Spleen (tissue), 7 donors: ENCODE results near the gene ANKRD28.

ENCODE experiments used
- CTCF ChIP-seq, 11 experiments: fragments of 200-600 bp in 7 of 11; fragments of 450-650 bp in 4 of 11; sonication (generic) in 4 of 11; IDR thresholded peaks in 8 of 11; conservative IDR thresholded peaks in 3 of 11; 1 replicate in 7 of 11; 2 replicates in 4 of 11; pipeline versions ENCODE4 v1.4.0 to v1.8.0; 2016 to 2021; ENCODE audit warnings: antibody characterized with exemption in 11 of 11, inconsistent platforms in 4 of 11, mild to moderate bottlenecking in 1 of 11
- POLR2AphosphoS5 ChIP-seq, 3 donors: sonication (generic); formaldehyde crosslinking; IDR thresholded peaks; one replicate each; pipeline ENCODE4 v1.5.1; 2017; ENCODE audit warnings: antibody characterized with exemption in 3 of 3
- donor health status: DM: no; HTN: no; CAD: no; lungs with moderate emphysema.
- donor health status: DM: no; HTN: no; CAD: no.
- donor health status: DM: no; HTN: no; CAD: no.

- no peak for TF ChIP-seq CTCF (IDR thresholded peaks at IDR 0.05 in 8 of 11, conservative IDR thresholded peaks at IDR 0.05 in 3 of 11)
- TF ChIP-seq POLR2AphosphoS5 (IDR thresholded peaks at IDR 0.05), result no peak
Measured at GRCh38 chr3:15638891-15639262, 158.9 kb downstream of the ANKRD28 start.
